Tibial artery (tissue), 4 donors: ENCODE results near the gene SIPA1L3.

Experiments used
- DNase-seq, 2 donors: peaks; one replicate each; pipeline ENCODE4 v3.0.0-alpha.2; 2019
- H3K27ac ChIP-seq, 2 donors: fragments of 200-600 bp; sonication (generic) in 1 of 2; 1 replicate in 1 of 2; 2 replicates in 1 of 2; pipeline ENCODE4 v1.5.1; 2018 to 2019; ENCODE audit warnings: mild to moderate bottlenecking in 1 of 2
- H3K27me3 ChIP-seq, 2 donors: fragments of 200-600 bp; sonication (generic) in 1 of 2; one replicate each; pipeline versions ENCODE4 v1.5.1 to v1.6.0; 2016 to 2019
- H3K36me3 ChIP-seq, 3 donors: fragments of 200-600 bp; sonication (generic) in 2 of 3; one replicate each; pipeline ENCODE4 v1.5.1; 2016 to 2019; ENCODE audit warnings: mild to moderate bottlenecking in 2 of 3
- H3K4me1 ChIP-seq, 4 donors: fragments of 200-600 bp; sonication (generic) in 2 of 4; 1 replicate in 3 of 4; 2 replicates in 1 of 4; pipeline ENCODE4 v1.5.1; 2016 to 2019
- H3K4me3 ChIP-seq, 2 donors: fragments of 200-600 bp; sonication (generic) in 1 of 2; 1 replicate in 1 of 2; 2 replicates in 1 of 2; pipeline ENCODE4 v1.5.1; 2018 to 2019; ENCODE audit warnings: mild to moderate bottlenecking in 2 of 2
- H3K9me3 ChIP-seq, 3 donors: fragments of 200-600 bp; sonication (generic) in 1 of 3; one replicate each; pipeline ENCODE4 v1.5.1; 2016 to 2019
- intact Hi-C: fragments of 100-400 bp; cut with DNase I; formaldehyde crosslinking; loops from one replicate; pipeline ENCODE4 v1.15.0; 2023; ENCODE audit warnings: low total_unique reads
- TF ChIP-seq, protein P1 (sequence below), 2 experiments: fragments of 200-600 bp in 1 of 2; fragments of 450-650 bp in 1 of 2; IDR thresholded peaks; one replicate each; pipeline ENCODE4 v1.5.1; 2017 to 2019; ENCODE audit warnings: antibody characterized with exemption in 2 of 2, mild to moderate bottlenecking in 1 of 2, moderate library complexity in 1 of 2

Gene SIPA1L3

DNA sequence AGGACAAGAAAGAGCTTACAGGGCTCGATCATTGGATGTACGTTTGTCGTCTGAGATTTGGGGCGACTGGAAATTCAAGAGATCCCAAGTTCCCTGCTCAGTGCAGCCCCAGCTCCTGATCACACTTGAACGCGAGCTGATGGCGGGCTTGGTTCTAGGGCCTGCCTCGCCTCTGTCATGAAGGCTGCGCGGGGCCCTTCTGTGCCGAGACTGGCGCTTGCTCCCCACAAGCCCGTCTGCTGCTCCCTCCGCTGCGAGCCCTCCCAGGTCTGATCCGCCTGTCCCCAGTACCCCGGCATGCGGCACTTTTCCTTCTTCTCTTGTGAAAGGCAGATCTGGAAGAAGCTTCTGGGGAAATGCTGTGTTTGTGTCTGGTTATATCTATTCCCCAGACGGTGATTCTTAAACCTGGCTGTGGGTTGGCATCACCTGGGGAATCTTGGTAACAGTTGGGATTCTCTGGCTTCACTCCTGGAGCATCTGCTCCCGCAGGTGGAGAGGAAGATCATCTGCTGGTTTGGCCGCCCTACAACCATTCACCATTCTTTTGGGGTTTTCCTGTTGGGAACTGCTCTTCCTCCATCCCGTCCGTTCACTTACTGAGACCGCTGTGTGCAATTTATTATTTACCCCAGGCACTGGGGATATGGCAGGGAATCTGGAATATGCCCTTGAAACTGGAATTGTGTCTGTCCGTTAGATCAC is 43.6 kb downstream of the SIPA1L3 start:
- no peak for DNase-seq
- H3K36me3 ChIP-seq, result no peaks in the 10 kb centered on the region
- no peak overlapping the region for H3K27ac ChIP-seq

DNA sequence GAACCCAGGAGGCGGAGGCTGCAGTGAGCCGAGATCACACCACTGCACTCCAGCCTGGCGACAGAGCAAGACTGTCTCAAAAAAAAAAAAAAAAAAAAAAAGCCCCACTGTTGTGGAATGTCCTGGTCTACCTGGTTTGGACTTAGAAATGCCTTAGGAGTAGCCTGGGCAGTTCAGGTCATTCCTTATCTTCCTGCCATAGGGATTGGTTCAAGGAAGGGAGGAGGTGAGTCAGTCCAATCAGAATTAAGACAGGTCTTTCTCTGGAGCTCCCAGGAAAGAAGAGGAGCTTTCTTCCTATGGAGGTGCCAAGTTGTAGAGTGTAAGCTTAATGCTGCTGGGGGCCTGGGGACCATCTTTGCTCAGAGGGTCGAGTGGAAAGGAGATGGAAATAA is 44.8 kb downstream of the SIPA1L3 start:
- Histone ChIP-seq H3K4me3 (no peak overlapping the region), H3K9me3 (no peaks in the 10 kb centered on the region), H3K36me3 (no peaks in the 10 kb centered on the region), H3K27ac (no peak overlapping the region), H3K4me1 (peaks cover 0 to 6% (median 2%) of the 10 kb centered on the region in 4 donors), H3K27me3 (no peaks in the 10 kb centered on the region)
- TF ChIP-seq, protein P1, sequence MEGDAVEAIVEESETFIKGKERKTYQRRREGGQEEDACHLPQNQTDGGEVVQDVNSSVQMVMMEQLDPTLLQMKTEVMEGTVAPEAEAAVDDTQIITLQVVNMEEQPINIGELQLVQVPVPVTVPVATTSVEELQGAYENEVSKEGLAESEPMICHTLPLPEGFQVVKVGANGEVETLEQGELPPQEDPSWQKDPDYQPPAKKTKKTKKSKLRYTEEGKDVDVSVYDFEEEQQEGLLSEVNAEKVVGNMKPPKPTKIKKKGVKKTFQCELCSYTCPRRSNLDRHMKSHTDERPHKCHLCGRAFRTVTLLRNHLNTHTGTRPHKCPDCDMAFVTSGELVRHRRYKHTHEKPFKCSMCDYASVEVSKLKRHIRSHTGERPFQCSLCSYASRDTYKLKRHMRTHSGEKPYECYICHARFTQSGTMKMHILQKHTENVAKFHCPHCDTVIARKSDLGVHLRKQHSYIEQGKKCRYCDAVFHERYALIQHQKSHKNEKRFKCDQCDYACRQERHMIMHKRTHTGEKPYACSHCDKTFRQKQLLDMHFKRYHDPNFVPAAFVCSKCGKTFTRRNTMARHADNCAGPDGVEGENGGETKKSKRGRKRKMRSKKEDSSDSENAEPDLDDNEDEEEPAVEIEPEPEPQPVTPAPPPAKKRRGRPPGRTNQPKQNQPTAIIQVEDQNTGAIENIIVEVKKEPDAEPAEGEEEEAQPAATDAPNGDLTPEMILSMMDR (IDR thresholded peaks at IDR 0.05), result no peak
- intact Hi-C loops, result no loop called here
- no peak for DNase-seq

More for the DNA sequence above, 43.6 kb downstream of the SIPA1L3 start:
- no peaks in the 10 kb centered on the region for H3K9me3 ChIP-seq
- H3K27me3 ChIP-seq, result no peaks in the 10 kb centered on the region
- H3K4me3 ChIP-seq, result no peak overlapping the region
- intact Hi-C loops, result no loop called here
- TF ChIP-seq, protein P1 (IDR thresholded peaks at IDR 0.05), result no peak
- H3K4me1 ChIP-seq, result peaks cover 0 to 6% (median 2%) of the 10 kb centered on the region in 4 donors

DNA sequence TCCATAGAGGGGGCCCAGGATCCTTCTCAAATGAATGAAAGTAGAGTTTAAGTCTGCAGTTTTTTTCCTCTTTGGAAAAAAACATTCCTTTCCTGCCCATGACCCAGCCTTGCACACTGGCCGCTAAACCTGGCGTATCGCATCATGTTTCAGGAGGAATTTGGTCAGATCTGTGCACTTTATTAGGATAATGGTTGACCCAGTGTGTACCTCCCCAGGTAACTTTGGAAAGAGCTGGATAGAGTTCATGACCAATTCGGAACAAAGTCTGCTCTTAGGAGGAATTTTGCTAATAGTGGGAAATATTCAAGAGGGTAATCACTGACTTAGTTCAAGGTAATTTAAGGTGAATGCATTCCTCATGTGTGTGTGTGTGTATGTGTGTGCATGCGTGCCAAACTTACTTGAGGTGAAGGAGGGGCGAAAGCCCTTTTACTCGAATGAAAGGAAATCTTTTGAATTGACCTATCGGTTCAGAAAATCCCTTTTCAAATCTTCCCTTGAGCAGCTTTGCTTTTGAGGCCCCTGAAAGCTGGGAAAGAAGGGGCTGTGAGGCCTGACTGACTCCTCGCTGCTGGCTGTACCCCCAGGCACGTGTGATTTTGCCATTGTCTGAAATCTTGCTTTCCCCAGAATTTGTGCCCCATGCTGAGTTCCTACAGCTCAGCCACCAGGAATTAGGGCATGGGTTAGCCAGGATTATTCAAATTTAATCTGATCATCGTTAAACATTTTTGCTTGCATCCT is 46.3 kb downstream of the SIPA1L3 start:
- TF ChIP-seq, protein P1 (IDR thresholded peaks at IDR 0.05), result no peak
- H3K36me3 ChIP-seq, result no peaks in the 10 kb centered on the region
- no peak overlapping the region for H3K27ac ChIP-seq
- DNase-seq, result no peak
- no peak overlapping the region for H3K4me3 ChIP-seq
- peaks cover 0 to 6% (median 2%) of the 10 kb centered on the region in 4 donors for H3K4me1 ChIP-seq
- no peaks in the 10 kb centered on the region for H3K9me3 ChIP-seq
- no peaks in the 10 kb centered on the region for H3K27me3 ChIP-seq
- intact Hi-C loops, result no loop called here

DNA sequence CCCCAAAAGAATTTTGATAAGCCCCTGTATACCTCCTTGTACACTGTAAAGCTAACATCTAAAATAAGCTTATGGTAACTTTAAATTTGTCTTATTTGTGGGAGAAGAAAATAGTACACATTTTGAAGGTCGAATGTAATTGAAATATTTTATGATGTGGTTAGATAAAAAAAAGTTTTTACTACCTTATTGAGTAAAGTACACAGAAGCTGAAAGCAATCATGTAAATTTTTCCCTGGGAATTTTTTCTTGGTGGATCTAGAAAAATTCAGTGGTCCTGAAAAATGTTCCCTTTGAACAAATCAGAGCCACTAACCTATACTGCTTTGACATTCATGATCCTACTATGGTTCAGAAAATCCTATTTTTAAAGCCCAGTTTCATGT is 46.9 kb downstream of the SIPA1L3 start:
- Histone ChIP-seq H3K4me3 (no peak overlapping the region), H3K27ac (no peak overlapping the region), H3K4me1 (peaks cover 0 to 6% (median 2%) of the 10 kb centered on the region in 4 donors), H3K9me3 (no peaks in the 10 kb centered on the region), H3K27me3 (no peaks in the 10 kb centered on the region), H3K36me3 (no peaks in the 10 kb centered on the region)
- DNase-seq, result no peak
- intact Hi-C loops, result no loop called here
- TF ChIP-seq, protein P1 (IDR thresholded peaks at IDR 0.05), result no peak

DNA sequence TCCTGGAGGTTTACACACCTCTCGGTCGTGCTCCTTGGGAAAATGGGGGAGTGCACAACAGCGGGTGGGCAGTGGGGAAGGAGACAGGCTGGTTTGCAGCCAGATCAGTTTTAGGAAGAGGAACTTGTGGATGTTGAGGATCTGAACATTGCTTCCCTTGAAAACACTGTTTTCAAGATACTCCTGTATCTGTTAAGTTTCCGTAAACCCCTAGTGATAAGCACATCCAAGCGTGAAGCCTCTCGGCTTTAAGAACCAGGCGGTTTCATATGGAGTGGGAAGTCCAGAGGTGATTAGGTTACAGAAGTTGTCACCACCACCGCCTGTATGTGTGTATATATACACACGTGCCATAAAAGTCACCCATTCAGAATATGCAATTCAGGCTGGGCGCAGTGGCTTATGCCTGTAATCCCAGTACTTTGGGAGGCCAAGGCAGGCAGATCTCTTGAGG is 47.4 kb downstream of the SIPA1L3 start:
- no peaks in the 10 kb centered on the region for H3K9me3 ChIP-seq
- H3K4me3 ChIP-seq, result no peak overlapping the region
- TF ChIP-seq, protein P1 (IDR thresholded peaks at IDR 0.05), result no peak
- intact Hi-C loops, result no loop called here
- no peak overlapping the region for H3K27ac ChIP-seq
- H3K4me1 ChIP-seq, result peaks cover 0 to 6% (median 2%) of the 10 kb centered on the region in 4 donors
- H3K36me3 ChIP-seq, result no peaks in the 10 kb centered on the region
- H3K27me3 ChIP-seq, result no peaks in the 10 kb centered on the region
- DNase-seq, result no peak
